ENCODE data around the gene KRTAP4-8.
"Not testable (repeated sequence)": the region's sequence is repeated elsewhere in the genome, so short reads cannot be mapped to it uniquely, and the experiment has no call there.

- not testable (repeated sequence) for TF ChIP-seq POLR2A (IDR thresholded peaks at IDR 0.05; ENCODE audit: low read length); GATA1 (IDR thresholded peaks at IDR 0.05; ENCODE audit: low read depth, low read length)
Observed at GRCh38 chr17:41054556-41054955, 43.4 kb downstream of the KRTAP4-8 start.

Measured in erythroblast (primary cell).